ENCODE results near the gene ZNF581. TPM values are rescaled to one million over a fixed set of nuclear protein-coding genes. Genes with fewer than 3 reads are reported as not detected.

The ZNF581 gene
- polyA plus RNA-seq, 1 donor from 2014 or later = 15.3 TPM

DNA sequence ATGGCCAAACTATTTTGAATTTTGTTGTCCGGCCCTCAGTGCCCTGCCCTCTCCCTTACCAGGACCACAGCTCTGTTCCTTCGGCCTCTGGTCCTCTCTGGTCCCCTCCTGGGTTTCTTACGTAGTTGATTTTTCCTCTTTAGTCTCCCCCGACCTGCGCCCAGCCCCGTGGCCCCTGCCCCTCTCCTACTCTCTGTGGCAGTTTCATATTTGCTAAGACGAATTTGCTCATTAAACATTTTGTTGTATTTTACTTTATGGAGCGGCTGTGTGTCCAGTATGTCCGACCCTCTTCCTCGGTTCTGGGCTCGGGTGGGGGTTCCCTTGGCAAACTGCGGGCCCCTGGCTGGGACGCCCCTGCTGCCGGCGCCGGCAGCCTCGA lies 31.0 kb downstream of the ZNF581 start (continued):
- no peak for TF ChIP-seq EP300 (conservative IDR thresholded peaks at IDR 0.05; ENCODE audit: poor library complexity, severe bottlenecking)
- no peak for TF ChIP-seq MXI1 (conservative IDR thresholded peaks at IDR 0.05; ENCODE audit: poor library complexity, severe bottlenecking)
- TF ChIP-seq POLR2AphosphoS5 (IDR thresholded peaks at IDR 0.05) = no peak

DNA sequence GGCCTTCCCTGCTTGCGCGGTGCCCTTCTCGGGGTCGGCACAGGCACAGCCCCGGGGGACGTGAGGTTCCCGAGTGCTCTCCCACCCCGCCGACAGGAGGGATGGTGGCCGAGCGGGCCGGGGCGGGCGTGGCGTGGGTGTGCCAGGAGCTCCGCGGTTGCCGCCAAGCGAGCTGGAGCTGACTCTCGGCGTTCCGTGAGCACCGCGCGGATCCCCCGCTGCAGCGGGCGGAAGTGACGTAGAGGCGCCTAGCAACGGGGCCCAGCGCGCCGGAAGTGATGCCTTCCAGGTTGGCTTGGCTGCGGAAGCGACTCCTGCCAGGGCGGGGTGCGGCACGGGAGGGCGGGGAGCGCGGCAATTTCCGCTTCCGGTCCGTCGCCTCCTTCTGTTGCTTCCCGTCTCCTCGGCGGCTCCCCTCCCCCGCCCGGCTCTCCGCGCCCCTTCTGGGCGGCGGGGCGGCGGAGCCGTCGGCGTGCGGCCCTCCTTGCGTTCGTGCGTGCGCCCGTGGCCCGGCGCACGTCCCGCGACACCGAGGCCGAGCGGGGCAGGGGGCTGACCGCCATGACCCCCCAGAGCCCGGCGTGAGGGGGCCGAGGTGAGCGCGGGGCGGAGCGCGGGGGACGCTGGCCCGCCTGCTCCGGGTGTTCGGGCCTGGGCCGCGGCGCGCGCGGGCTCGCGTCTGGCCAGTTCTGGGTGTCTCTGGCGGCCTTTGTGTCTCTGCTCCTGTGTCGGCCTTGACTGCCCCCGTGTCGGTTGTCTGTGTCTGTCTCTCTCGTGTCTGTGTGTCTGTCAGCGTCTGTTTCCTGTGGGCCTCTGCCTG lies 31.6 kb downstream of the ZNF581 start, which contains the start of gene EPN1:
EPN1 (plus strand) TSS at position 386 of the 820 bp plus-strand sequence. CDS start 3,402 bp downstream, outside the sequence.
- Histone ChIP-seq H3K9me2 (ENCODE audit: insufficient read depth, low read length) (no peaks in the 10 kb centered on the region), H3F3A (ENCODE audit: insufficient read depth, low read length, poor library complexity, severe bottlenecking) (no peaks in the 10 kb centered on the region), H3K4me2 (ENCODE audit: low read length) (peak within 1 kb of the TSS; percentile 98), H3K27me3 (ENCODE audit: insufficient read depth, low read depth, low read length) (no peaks in the 10 kb centered on the region), H3K9ac (ENCODE audit: low read length) (peak within 1 kb of the TSS; percentile 84), H3K9me3 (ENCODE audit: low read length) (no peaks in the 10 kb centered on the region), H3K4me3 (ENCODE audit: low read length) (peak within 1 kb of the TSS; percentile 92), H3K27ac (ENCODE audit: low read length) (peak within 1 kb of the TSS; percentile 71), H3K36me3 (ENCODE audit: insufficient read depth, low read length) (no peaks in the 10 kb centered on the region), H2AFZ (ENCODE audit: low read depth, low read length) (peak within 1 kb of the TSS; percentile 60), H3K79me2 (replicated peaks; ENCODE audit: insufficient read depth, low read length) (peaks cover 57% of the 10 kb centered on the region), H4K20me1 (ENCODE audit: insufficient read depth) (peaks cover 4% of the 10 kb centered on the region)
- no peak for TF ChIP-seq EZH2 (IDR thresholded peaks at IDR 0.05; ENCODE audit: borderline replicate concordance, insufficient read depth, low read length, poor library complexity, severe bottlenecking)
- peak; percentile 38 for TF ChIP-seq TAF1 (IDR thresholded peaks at IDR 0.05; ENCODE audit: low read depth)
- TF ChIP-seq, protein P1, sequence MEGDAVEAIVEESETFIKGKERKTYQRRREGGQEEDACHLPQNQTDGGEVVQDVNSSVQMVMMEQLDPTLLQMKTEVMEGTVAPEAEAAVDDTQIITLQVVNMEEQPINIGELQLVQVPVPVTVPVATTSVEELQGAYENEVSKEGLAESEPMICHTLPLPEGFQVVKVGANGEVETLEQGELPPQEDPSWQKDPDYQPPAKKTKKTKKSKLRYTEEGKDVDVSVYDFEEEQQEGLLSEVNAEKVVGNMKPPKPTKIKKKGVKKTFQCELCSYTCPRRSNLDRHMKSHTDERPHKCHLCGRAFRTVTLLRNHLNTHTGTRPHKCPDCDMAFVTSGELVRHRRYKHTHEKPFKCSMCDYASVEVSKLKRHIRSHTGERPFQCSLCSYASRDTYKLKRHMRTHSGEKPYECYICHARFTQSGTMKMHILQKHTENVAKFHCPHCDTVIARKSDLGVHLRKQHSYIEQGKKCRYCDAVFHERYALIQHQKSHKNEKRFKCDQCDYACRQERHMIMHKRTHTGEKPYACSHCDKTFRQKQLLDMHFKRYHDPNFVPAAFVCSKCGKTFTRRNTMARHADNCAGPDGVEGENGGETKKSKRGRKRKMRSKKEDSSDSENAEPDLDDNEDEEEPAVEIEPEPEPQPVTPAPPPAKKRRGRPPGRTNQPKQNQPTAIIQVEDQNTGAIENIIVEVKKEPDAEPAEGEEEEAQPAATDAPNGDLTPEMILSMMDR (IDR thresholded peaks at IDR 0.05; ENCODE audit: poor library complexity, severe bottlenecking) = no peak
- peak; percentile 91 for TF ChIP-seq MXI1 (conservative IDR thresholded peaks at IDR 0.05; ENCODE audit: poor library complexity, severe bottlenecking)
- peak; percentile 67 for TF ChIP-seq EP300 (conservative IDR thresholded peaks at IDR 0.05; ENCODE audit: poor library complexity, severe bottlenecking)
- peak; percentile 25 for TF ChIP-seq RAD21 (conservative IDR thresholded peaks at IDR 0.05)
- TF ChIP-seq, protein P2, sequence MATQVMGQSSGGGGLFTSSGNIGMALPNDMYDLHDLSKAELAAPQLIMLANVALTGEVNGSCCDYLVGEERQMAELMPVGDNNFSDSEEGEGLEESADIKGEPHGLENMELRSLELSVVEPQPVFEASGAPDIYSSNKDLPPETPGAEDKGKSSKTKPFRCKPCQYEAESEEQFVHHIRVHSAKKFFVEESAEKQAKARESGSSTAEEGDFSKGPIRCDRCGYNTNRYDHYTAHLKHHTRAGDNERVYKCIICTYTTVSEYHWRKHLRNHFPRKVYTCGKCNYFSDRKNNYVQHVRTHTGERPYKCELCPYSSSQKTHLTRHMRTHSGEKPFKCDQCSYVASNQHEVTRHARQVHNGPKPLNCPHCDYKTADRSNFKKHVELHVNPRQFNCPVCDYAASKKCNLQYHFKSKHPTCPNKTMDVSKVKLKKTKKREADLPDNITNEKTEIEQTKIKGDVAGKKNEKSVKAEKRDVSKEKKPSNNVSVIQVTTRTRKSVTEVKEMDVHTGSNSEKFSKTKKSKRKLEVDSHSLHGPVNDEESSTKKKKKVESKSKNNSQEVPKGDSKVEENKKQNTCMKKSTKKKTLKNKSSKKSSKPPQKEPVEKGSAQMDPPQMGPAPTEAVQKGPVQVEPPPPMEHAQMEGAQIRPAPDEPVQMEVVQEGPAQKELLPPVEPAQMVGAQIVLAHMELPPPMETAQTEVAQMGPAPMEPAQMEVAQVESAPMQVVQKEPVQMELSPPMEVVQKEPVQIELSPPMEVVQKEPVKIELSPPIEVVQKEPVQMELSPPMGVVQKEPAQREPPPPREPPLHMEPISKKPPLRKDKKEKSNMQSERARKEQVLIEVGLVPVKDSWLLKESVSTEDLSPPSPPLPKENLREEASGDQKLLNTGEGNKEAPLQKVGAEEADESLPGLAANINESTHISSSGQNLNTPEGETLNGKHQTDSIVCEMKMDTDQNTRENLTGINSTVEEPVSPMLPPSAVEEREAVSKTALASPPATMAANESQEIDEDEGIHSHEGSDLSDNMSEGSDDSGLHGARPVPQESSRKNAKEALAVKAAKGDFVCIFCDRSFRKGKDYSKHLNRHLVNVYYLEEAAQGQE (IDR thresholded peaks at IDR 0.05; ENCODE audit: borderline replicate concordance) = no peak
- peak; percentile 35 for TF ChIP-seq SMC3 (conservative IDR thresholded peaks at IDR 0.05; ENCODE audit: poor library complexity)
- TF ChIP-seq POLR2AphosphoS5 (IDR thresholded peaks at IDR 0.05) = peak; percentile 77
